ENCODE results near the gene KLHL12. TPM values are rescaled to one million over a fixed set of nuclear protein-coding genes. Genes with fewer than 3 reads are reported as not detected.

KLHL12 gene
- total RNA-seq, result 22.5 to 24.5 TPM (median 24.0 TPM) in 3 replicates
- long read RNA-seq, transcript KLHL12-203 (12 exons, 3,359 nt), result major isoform, 24 of 37 reads
- long read RNA-seq, partial matches to known transcripts, result 1 of 37 reads
- long read RNA-seq, other reads (novel, unspliced or antisense), result 12 of 37 reads

- Mint-ChIP-seq H3K4me3 (ENCODE audit: unreplicated experiment) (peak within 1 kb of the TSS; percentile 90), H3K27me3 (ENCODE audit: low read depth) (no peaks in the 10 kb centered on the region), H3K9me3 (ENCODE audit: low read depth) (no peaks in the 10 kb centered on the region), H3K27ac (ENCODE audit: unreplicated experiment) (peak within 1 kb of the TSS; percentile 94), H3K36me3 (ENCODE audit: low read depth) (peaks cover 2% of the 10 kb centered on the region), H3K4me1 (ENCODE audit: low read depth) (peaks cover 29% of the 10 kb centered on the region)
- peak; percentile 81 for TF ChIP-seq CTCF (IDR thresholded peaks at IDR 0.05)
- DNase-seq (ENCODE audit: low spot score), result peak; percentile 98
Measured at GRCh38 chr1:202926581-202927491, at the start of gene KLHL12. Gene KLHL12 (minus strand): TSS chr1:202927234. CDS start chr1:202925162, 2,072 bp downstream.

- no peaks in the 10 kb centered on the region for H3K4me1 Mint-ChIP-seq (ENCODE audit: low read depth)
- no peaks in the 10 kb centered on the region for H3K36me3 Mint-ChIP-seq (ENCODE audit: low read depth)
- peaks cover 56% of the 10 kb centered on the region for H3K27me3 Mint-ChIP-seq (ENCODE audit: low read depth)
- TF ChIP-seq CTCF (IDR thresholded peaks at IDR 0.05), result no peak
- no peak for DNase-seq (ENCODE audit: low spot score)
- no peak overlapping the region for H3K4me3 Mint-ChIP-seq (ENCODE audit: unreplicated experiment)
- H3K27ac Mint-ChIP-seq (ENCODE audit: unreplicated experiment), result no peak overlapping the region
- no peaks in the 10 kb centered on the region for H3K9me3 Mint-ChIP-seq (ENCODE audit: low read depth)
Measured at GRCh38 chr1:202976633-202977032, 49.6 kb upstream of the KLHL12 start.

- DNase-seq (ENCODE audit: low spot score), result no peak
- H3K36me3 Mint-ChIP-seq (ENCODE audit: low read depth), result no peaks in the 10 kb centered on the region
- H3K4me3 Mint-ChIP-seq (ENCODE audit: unreplicated experiment), result no peak overlapping the region
- peaks cover 49% of the 10 kb centered on the region for H3K27me3 Mint-ChIP-seq (ENCODE audit: low read depth)
- H3K27ac Mint-ChIP-seq (ENCODE audit: unreplicated experiment), result no peak overlapping the region
- H3K4me1 Mint-ChIP-seq (ENCODE audit: low read depth), result no peaks in the 10 kb centered on the region
- H3K9me3 Mint-ChIP-seq (ENCODE audit: low read depth), result no peaks in the 10 kb centered on the region
- no peak for TF ChIP-seq CTCF (IDR thresholded peaks at IDR 0.05)
Measured at GRCh38 chr1:202974856-202975255, 47.8 kb upstream of the KLHL12 start.

GRCh38 chr1:202972046-202972445 lies 45.0 kb upstream of the KLHL12 start:
- H3K27ac Mint-ChIP-seq (ENCODE audit: unreplicated experiment), result no peak overlapping the region
- no peak for TF ChIP-seq CTCF (IDR thresholded peaks at IDR 0.05)
- H3K36me3 Mint-ChIP-seq (ENCODE audit: low read depth), result no peaks in the 10 kb centered on the region
- DNase-seq (ENCODE audit: low spot score), result no peak
- no peaks in the 10 kb centered on the region for H3K9me3 Mint-ChIP-seq (ENCODE audit: low read depth)
- no peak overlapping the region for H3K4me3 Mint-ChIP-seq (ENCODE audit: unreplicated experiment)
- H3K4me1 Mint-ChIP-seq (ENCODE audit: low read depth), result peaks cover 13% of the 10 kb centered on the region
- H3K27me3 Mint-ChIP-seq (ENCODE audit: low read depth), result peaks cover 28% of the 10 kb centered on the region

- Mint-ChIP-seq H3K36me3 (ENCODE audit: low read depth) (peaks cover 2% of the 10 kb centered on the region), H3K27me3 (ENCODE audit: low read depth) (peaks cover 11% of the 10 kb centered on the region), H3K27ac (ENCODE audit: unreplicated experiment) (no peak overlapping the region), H3K4me3 (ENCODE audit: unreplicated experiment) (no peak overlapping the region), H3K4me1 (ENCODE audit: low read depth) (peaks cover 30% of the 10 kb centered on the region), H3K9me3 (ENCODE audit: low read depth) (no peaks in the 10 kb centered on the region)
- peak; percentile 75 for TF ChIP-seq CTCF (IDR thresholded peaks at IDR 0.05)
- DNase-seq (ENCODE audit: low spot score), result no peak
Measured at GRCh38 chr1:202968895-202969295, 41.9 kb upstream of the KLHL12 start.
